ENCODE data around the gene MALT1.

MALT1 gene

GRCh38 chr18:58694221-58694620, 23.0 kb downstream of the MALT1 start:
- no peak for DNase-seq

DNA sequence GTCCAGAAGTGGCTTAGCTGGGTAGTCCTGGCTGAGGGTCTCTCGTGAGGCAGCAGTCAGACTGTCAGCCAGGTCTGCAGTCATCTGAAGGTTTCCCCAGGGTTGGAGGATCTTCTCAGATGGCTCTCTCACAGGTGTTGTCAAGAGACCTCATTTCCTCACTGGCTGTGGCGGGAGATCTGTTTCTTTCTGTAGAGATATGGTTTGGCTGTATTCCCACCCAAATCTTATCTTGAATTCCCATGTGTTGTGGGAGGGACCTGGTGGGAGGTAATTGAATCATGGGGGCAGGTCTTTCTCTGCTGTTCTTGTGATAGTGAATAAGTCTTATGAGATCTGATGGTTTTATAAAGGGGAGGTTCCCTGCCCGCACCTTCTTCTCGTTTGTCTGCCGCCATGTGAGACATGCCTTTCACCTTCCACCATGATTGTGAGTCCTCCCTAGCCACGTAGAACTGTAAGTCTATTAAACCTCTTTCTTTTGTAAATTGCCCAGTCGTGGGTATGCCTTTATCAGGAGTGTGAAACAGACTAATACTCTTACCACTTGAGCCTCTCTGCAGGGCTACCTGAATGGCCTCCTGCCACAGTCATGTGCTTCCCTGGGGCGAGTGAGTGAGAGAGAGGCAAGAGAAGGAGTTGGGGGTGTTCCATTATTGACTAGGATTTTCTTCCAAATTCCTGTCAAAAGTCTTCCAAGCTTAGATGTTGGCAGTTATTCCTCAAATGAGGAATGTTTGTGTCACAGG, 23.6 kb downstream of the MALT1 start:
- no peak for DNase-seq

DNA sequence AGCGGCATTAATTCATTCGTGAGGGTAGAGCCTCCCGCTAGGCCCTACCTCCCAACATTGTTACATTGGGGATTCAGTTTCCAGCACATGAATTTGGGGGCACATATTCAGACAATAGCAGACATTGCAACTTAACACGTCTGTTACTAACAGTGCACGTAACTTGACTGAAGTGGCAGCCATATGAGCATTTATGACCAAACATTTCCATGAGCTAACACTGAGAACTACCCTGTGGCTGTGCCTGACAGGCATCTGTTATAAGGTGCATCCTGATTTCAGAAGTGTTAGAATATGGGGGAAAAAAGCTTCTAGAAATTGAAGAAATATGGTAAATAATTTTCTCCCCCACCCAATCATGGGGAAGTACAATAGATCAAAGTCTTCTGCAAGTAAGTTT, 24.5 kb downstream of the MALT1 start:
- no peak for DNase-seq

- no peak for DNase-seq
Measured at GRCh38 chr18:58697146-58697545, 25.9 kb downstream of the MALT1 start.

- DNase-seq, result no peak
Measured at GRCh38 chr18:58698701-58699193, 27.5 kb downstream of the MALT1 start.

- no peak for DNase-seq
Measured at GRCh38 chr18:58699551-58699950, 28.3 kb downstream of the MALT1 start.

- DNase-seq, result no peak
Measured at GRCh38 chr18:58700209-58700608, 28.9 kb downstream of the MALT1 start.

GRCh38 chr18:58712930-58713329, 41.7 kb downstream of the MALT1 start:
- no peak for DNase-seq

DNA sequence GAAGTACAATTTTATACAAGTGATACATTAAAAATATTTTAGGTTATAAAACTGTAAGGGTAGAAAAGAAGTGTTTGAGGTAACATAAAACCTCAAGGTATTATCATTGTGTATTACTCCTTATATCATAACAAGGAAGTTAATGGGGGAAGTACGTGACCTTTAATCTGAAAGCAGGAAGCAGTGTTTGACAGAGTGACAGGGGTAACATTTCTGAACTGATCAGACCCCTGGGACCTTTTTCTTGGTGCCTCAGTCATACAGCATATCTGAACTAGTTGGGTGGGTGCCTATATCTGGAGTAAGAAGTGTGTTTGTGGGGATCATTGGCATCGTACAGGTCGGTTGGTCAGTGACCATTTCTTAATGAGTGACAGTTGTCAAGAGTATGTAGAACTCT, 43.0 kb downstream of the MALT1 start:
- no peak for DNase-seq

GRCh38 chr18:58714821-58715220, 43.6 kb downstream of the MALT1 start:
- no peak for DNase-seq

DNA sequence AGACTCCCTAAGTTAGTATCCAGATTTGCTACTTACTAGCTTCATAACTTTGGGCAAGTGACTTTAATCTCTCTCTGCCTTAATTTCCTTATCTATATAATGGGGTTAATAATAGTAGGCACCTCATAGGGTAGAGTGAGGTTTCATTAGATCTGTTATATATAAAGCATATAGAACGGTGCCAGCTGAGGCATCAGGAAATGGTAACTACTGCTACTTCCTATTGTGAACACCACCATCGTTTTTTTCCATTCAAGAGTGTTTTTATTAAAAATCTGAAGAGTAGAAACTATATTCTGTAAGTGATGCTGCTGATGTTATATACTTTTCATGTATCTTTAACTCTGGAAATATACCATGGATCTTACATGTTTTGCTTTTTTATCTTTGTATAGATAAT, 44.3 kb downstream of the MALT1 start:
- no peak for DNase-seq

- DNase-seq, result no peak
Measured at GRCh38 chr18:58716060-58716756, 44.9 kb downstream of the MALT1 start.

GRCh38 chr18:58721566-58722239, 50.4 kb downstream of the MALT1 start:
- no peak for DNase-seq

GRCh38 chr18:58723810-58724602, 52.7 kb downstream of the MALT1 start:
- DNase-seq, result no peak

DNA sequence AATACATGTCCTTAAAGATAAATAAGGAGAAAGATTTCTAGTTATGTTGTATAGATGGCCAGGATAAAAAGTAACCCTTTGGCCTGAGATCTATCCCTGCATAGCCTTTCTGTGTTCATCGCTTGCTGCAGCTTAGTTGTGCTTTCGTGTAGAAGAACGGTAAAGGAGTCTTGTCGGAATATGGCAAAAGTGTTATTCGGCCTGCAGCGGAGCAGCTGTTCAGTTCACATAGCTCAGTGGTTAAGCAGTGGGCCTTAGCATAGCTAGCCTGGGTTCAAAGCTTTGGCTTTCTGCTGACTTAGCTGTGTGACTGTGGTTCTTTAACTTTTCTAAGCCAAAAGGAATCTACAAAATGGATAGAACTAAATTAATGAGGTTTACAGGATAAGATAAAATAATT, 55.4 kb downstream of the MALT1 start:
- DNase-seq, result no peak

DNA sequence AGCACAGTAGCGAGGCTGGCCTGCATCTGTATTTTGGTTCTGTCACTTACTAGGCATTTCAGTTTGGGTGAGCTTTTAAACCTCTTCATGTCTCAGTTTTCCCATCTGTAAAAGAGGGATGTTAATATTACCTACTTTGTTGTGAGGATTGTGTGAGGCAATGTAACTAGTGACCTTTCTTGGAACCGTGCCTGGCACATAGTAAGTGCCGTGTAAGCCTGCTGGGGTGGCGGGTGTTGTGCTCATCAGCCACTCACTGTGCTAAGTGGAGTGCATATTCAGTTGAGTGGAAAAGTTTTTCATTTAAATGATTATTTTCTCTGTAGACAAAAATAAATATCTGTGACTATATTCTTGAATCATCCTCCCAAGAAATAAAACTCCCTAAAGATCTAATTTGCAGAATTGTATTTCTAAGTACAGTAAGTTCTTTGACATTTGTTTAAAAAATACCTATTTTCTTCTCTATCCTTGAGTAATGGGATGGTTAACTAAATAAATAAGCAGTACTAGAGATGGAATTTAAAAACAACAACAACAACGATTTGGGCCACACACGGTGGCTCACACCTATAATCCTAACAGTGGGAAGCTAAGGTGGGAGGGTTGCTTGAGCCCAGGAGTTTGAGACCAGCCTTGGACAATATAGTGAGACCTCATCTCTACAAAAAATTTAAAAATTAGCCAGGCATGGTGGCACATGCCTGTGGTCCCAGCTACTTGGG, 56.7 kb downstream of the MALT1 start:
- DNase-seq, result no peak

GRCh38 chr18:58728719-58729118, 57.5 kb downstream of the MALT1 start:
- no peak for DNase-seq

DNA sequence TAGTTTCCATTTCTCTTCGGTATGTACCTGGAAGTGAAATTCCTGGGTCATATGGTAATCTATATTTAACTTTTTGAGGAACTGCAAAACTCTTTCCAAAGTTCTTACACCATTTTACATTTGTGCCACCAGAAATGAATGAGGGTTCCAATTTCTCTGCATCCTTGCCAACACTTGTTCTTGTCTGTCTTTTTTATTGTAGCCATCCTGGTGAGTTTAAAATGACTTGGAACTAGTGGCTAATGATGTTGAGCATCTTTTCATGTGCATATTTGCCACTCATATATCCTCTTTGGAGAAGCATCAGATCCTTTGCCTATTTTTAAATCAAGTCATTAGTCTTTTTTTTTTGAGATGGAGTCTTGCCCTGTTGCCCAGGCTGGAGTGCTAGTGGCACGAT, 59.4 kb downstream of the MALT1 start:
- DNase-seq, result no peak

GRCh38 chr18:58732471-58732870, 61.2 kb downstream of the MALT1 start:
- DNase-seq, result no peak

DNA sequence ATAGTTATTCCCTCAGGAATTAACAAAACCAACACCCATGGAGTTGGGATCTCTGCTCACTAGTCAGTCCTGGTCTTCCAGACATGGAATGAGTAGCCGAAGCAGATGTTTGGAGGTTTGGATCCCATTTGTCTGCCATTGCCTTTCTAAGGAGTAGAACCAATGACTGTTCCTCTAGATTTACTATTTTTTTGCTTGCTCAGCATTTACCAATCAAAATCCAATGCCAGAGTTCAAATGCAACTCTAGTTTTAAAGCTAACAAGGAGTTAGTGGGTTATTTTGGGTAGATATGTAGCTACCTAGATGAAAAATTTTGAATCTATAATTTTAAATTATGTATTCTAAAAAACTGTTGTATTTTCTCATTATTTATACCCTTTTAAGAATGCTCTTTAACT, 62.6 kb downstream of the MALT1 start:
- no peak for DNase-seq

DNA sequence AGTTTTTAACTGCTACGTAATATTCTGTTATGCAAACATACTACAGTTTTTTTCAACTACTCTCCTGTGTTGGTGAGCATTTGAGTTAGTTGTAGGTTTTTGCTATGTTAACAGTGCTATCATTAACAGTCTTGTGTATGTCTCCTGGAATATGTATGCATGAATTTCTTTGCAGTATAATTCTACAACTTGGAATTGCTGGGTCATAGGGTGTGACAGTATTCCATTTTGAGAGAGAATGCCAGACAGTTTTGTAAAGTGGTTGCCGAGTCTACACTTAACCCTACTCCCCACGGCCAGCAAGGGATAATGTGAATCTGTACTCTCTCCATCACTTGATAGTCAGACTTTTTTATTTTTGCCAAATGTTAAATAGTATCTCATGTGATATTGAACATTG, 67.1 kb downstream of the MALT1 start:
- DNase-seq, result no peak

- no peak for DNase-seq
Measured at GRCh38 chr18:58745914-58746313, 74.6 kb downstream of the MALT1 start.
